ENCODE measurements around the gene ANKRD31.

ANKRD31 gene

GRCh38 chr5:75047356-75047755 is 189.3 kb downstream of the ANKRD31 start:
- H3K27me3 ChIP-seq (ENCODE audit: insufficient read depth, low read depth, severe bottlenecking), result peaks cover 10% of the 10 kb centered on the region
- no peak overlapping the region for H3K27ac ChIP-seq
- no peak overlapping the region for H3K4me3 ChIP-seq (ENCODE audit: low read depth, low read length)
- H3K9me3 ChIP-seq (ENCODE audit: severe bottlenecking), result no peaks in the 10 kb centered on the region
- TF ChIP-seq CTCF (IDR thresholded peaks at IDR 0.05; ENCODE audit: low read depth, low read length), result no peak
- no peak for DNase-seq
- no peaks in the 10 kb centered on the region for H3K36me3 ChIP-seq

- Histone ChIP-seq H3K27me3 (ENCODE audit: insufficient read depth, low read depth, severe bottlenecking) (peaks cover 4% of the 10 kb centered on the region), H3K27ac (no peak overlapping the region), H3K4me3 (ENCODE audit: low read depth, low read length) (no peak overlapping the region), H3K9me3 (ENCODE audit: severe bottlenecking) (no peaks in the 10 kb centered on the region), H3K36me3 (no peaks in the 10 kb centered on the region)
- DNase-seq, result no peak
- TF ChIP-seq CTCF (IDR thresholded peaks at IDR 0.05; ENCODE audit: low read depth, low read length), result no peak
Measured at GRCh38 chr5:75046366-75047142, 190.1 kb downstream of the ANKRD31 start.

- Histone ChIP-seq H3K36me3 (no peaks in the 10 kb centered on the region), H3K4me3 (ENCODE audit: low read depth, low read length) (no peak overlapping the region), H3K9me3 (ENCODE audit: severe bottlenecking) (no peaks in the 10 kb centered on the region), H3K27ac (no peak overlapping the region), H3K27me3 (ENCODE audit: insufficient read depth, low read depth, severe bottlenecking) (no peaks in the 10 kb centered on the region)
- DNase-seq, result no peak
- no peak for TF ChIP-seq CTCF (IDR thresholded peaks at IDR 0.05; ENCODE audit: low read depth, low read length)
Measured at GRCh38 chr5:75045071-75045470, 191.6 kb downstream of the ANKRD31 start.

GRCh38 chr5:75044406-75044805 is 192.3 kb downstream of the ANKRD31 start:
- Histone ChIP-seq H3K36me3 (no peaks in the 10 kb centered on the region), H3K9me3 (ENCODE audit: severe bottlenecking) (no peaks in the 10 kb centered on the region), H3K4me3 (ENCODE audit: low read depth, low read length) (no peak overlapping the region), H3K27me3 (ENCODE audit: insufficient read depth, low read depth, severe bottlenecking) (no peaks in the 10 kb centered on the region), H3K27ac (no peak overlapping the region)
- TF ChIP-seq CTCF (IDR thresholded peaks at IDR 0.05; ENCODE audit: low read depth, low read length), result no peak
- no peak for DNase-seq

- Histone ChIP-seq H3K4me3 (ENCODE audit: low read depth, low read length) (no peak overlapping the region), H3K36me3 (no peaks in the 10 kb centered on the region), H3K27ac (no peak overlapping the region), H3K9me3 (ENCODE audit: severe bottlenecking) (no peaks in the 10 kb centered on the region), H3K27me3 (ENCODE audit: insufficient read depth, low read depth, severe bottlenecking) (no peaks in the 10 kb centered on the region)
- no peak for DNase-seq
- TF ChIP-seq CTCF (IDR thresholded peaks at IDR 0.05; ENCODE audit: low read depth, low read length), result no peak
Measured at GRCh38 chr5:75043633-75044264, 192.9 kb downstream of the ANKRD31 start.
